HG02870 (cell line): ENCODE measurements around the gene PAGR1.

ENCODE experiments used
- ATAC-seq: cut with Tn5 transposase; IDR thresholded peaks from one replicate; pipeline ENCODE4 v1.9.1; 2021; ENCODE audit warnings: mild to moderate bottlenecking, moderate library complexity; ENCODE audit not compliant: unreplicated experiment

PAGR1 gene

GRCh38 chr16:29834079-29834478 lies 18.1 kb downstream of the PAGR1 start:
- no peak for ATAC-seq

GRCh38 chr16:29835926-29836325 lies 20.0 kb downstream of the PAGR1 start:
- ATAC-seq: no peak

- ATAC-seq: no peak
These were observed 20.7 kb downstream of the PAGR1 start for GRCh38 chr16:29836623-29837022.

GRCh38 chr16:29837841-29838240 lies 21.9 kb downstream of the PAGR1 start:
- no peak for ATAC-seq

GRCh38 chr16:29839822-29840221 lies 23.9 kb downstream of the PAGR1 start:
- ATAC-seq: no peak

GRCh38 chr16:29840240-29840639 lies 24.3 kb downstream of the PAGR1 start:
- no peak for ATAC-seq

- ATAC-seq: no peak
These were observed 25.7 kb downstream of the PAGR1 start for GRCh38 chr16:29841631-29842030.

GRCh38 chr16:29842732-29843346 lies 26.9 kb downstream of the PAGR1 start:
- no peak for ATAC-seq

GRCh38 chr16:29843931-29844330 lies 28.0 kb downstream of the PAGR1 start:
- no peak for ATAC-seq

- ATAC-seq: no peak
These were observed 28.8 kb downstream of the PAGR1 start for GRCh38 chr16:29844575-29845331.

- no peak for ATAC-seq
These were observed 29.7 kb downstream of the PAGR1 start for GRCh38 chr16:29845656-29846055.

- ATAC-seq: no peak
These were observed 32.7 kb downstream of the PAGR1 start for GRCh38 chr16:29848420-29849297.

- no peak for ATAC-seq
These were observed 33.6 kb downstream of the PAGR1 start for GRCh38 chr16:29849505-29849904.

GRCh38 chr16:29850998-29851397 lies 35.0 kb downstream of the PAGR1 start:
- no peak for ATAC-seq

- ATAC-seq: no peak
These were observed 36.7 kb downstream of the PAGR1 start for GRCh38 chr16:29852654-29853053.

GRCh38 chr16:29854520-29855100 lies 38.7 kb downstream of the PAGR1 start:
- no peak for ATAC-seq

GRCh38 chr16:29857133-29857760 lies 41.3 kb downstream of the PAGR1 start:
- no peak for ATAC-seq

- ATAC-seq: no peak
These were observed 42.3 kb downstream of the PAGR1 start for GRCh38 chr16:29858149-29858849.

GRCh38 chr16:29858974-29859373 lies 43.0 kb downstream of the PAGR1 start:
- ATAC-seq: no peak

- no peak for ATAC-seq
These were observed 44.3 kb downstream of the PAGR1 start for GRCh38 chr16:29860218-29860617.
